Neural cell (in vitro differentiated cells): ENCODE data around the gene GPR65. TPM values are rescaled to one million over a fixed set of nuclear protein-coding genes. Genes with fewer than 3 reads are reported as not detected.

ENCODE experiments used
- H2AFZ ChIP-seq: fragments of 200-600, 300-800 bp; sonication (generic), shearing (Covaris generic); 2 replicates; pipeline ENCODE4 v1.6.0; 2014; ENCODE audit warnings: low read depth, mild to moderate bottlenecking, antibody characterized with exemption, low read length, moderate library complexity
- H3F3A ChIP-seq: fragments of 200-600 bp; shearing (Covaris generic); 2 replicates; pipeline ENCODE4 v1.6.1; 2016; ENCODE audit warnings: mild to moderate bottlenecking, moderate library complexity, mixed read lengths, antibody characterized with exemption, low read length; ENCODE audit not compliant: insufficient read depth, poor library complexity, severe bottlenecking
- H3K27ac ChIP-seq: fragments of 200-600, 300-800 bp; sonication (generic), shearing (Covaris generic); 2 replicates; pipeline ENCODE4 v1.5.1; 2014; ENCODE audit warnings: mild to moderate bottlenecking, low read length, moderate library complexity
- H3K27me3 ChIP-seq: fragments of 300-800, 200-600 bp; sonication (generic), shearing (Covaris generic); 2 replicates; pipeline ENCODE4 v1.6.0; 2014; ENCODE audit warnings: mild to moderate bottlenecking, low read depth, low read length, moderate library complexity; ENCODE audit not compliant: insufficient read depth
- H3K36me3 ChIP-seq: fragments of 300-800, 200-600 bp; sonication (generic), shearing (Covaris generic); 2 replicates; pipeline ENCODE4 v1.5.1; 2014; ENCODE audit warnings: mild to moderate bottlenecking, antibody characterized with exemption, low read length, moderate library complexity; ENCODE audit not compliant: insufficient read depth
- H3K4me2 ChIP-seq: fragments of 300-800, 200-600 bp; sonication (generic), shearing (Covaris generic); 2 replicates; pipeline ENCODE4 v1.6.0; 2014; ENCODE audit warnings: mild to moderate bottlenecking, low read length
- H3K4me3 ChIP-seq: fragments of 300-800, 200-600 bp; sonication (generic), shearing (Covaris generic); 2 replicates; pipeline ENCODE4 v1.5.1; 2014; ENCODE audit warnings: mild to moderate bottlenecking, low read length, moderate library complexity
- H3K79me2 ChIP-seq: fragments of 200-600 bp; shearing (Covaris generic); replicated peaks from 2 replicates; pipeline ENCODE4 v1.6.0; 2014; ENCODE audit warnings: mild to moderate bottlenecking, low read length, moderate library complexity; ENCODE audit not compliant: insufficient read depth
- H3K9ac ChIP-seq: fragments of 300-800, 200-600 bp; sonication (generic), shearing (Covaris generic); 2 replicates; pipeline ENCODE4 v1.6.1; 2016; ENCODE audit warnings: mild to moderate bottlenecking, low read length, mixed read lengths
- H3K9me2 ChIP-seq: fragments of 200-600 bp; shearing (Covaris generic); 2 replicates; pipeline ENCODE4 v1.6.1; 2016; ENCODE audit warnings: mild to moderate bottlenecking, low read length, mixed read lengths; ENCODE audit not compliant: insufficient read depth
- H3K9me3 ChIP-seq: fragments of 200-600, 300-800 bp; sonication (generic), shearing (Covaris generic); 2 replicates; pipeline ENCODE4 v1.6.1; 2016; ENCODE audit warnings: mild to moderate bottlenecking, mixed run types, low read length, moderate library complexity, mixed read lengths
- H4K20me1 ChIP-seq: fragments of 200-600 bp; shearing (Covaris generic); 2 replicates; pipeline ENCODE4 v1.6.1; 2016; ENCODE audit warnings: mild to moderate bottlenecking, mixed run types; ENCODE audit not compliant: insufficient read depth
- EP300 ChIP-seq: fragments of 450-650 bp; conservative IDR thresholded peaks from 2 replicates; pipeline ENCODE4 v1.6.1; 2014; ENCODE audit warnings: antibody characterized with exemption, mild to moderate bottlenecking, moderate library complexity; ENCODE audit not compliant: poor library complexity, severe bottlenecking
- EZH2 ChIP-seq: fragments of 200-600, 300-800 bp; shearing (Covaris generic), sonication (generic); IDR thresholded peaks from 2 replicates; pipeline ENCODE4 v1.6.1; 2014; ENCODE audit warnings: antibody characterized with exemption, low read length, borderline replicate concordance, mild to moderate bottlenecking; ENCODE audit not compliant: insufficient read depth, poor library complexity, severe bottlenecking
- MXI1 ChIP-seq: fragments of 450-650 bp; conservative IDR thresholded peaks from 2 replicates; pipeline ENCODE4 v1.6.1; 2014; ENCODE audit warnings: antibody characterized with exemption, mild to moderate bottlenecking; ENCODE audit not compliant: poor library complexity, severe bottlenecking
- POLR2AphosphoS5 ChIP-seq: IDR thresholded peaks from 2 replicates; pipeline ENCODE4 v1.6.1; 2012
- RAD21 ChIP-seq: fragments of 450-650 bp; conservative IDR thresholded peaks from 2 replicates; pipeline ENCODE4 v1.6.1; 2014; ENCODE audit warnings: antibody characterized with exemption, mild to moderate bottlenecking, moderate library complexity
- SMC3 ChIP-seq: fragments of 450-650 bp; conservative IDR thresholded peaks from 2 replicates; pipeline ENCODE4 v1.6.1; 2014; ENCODE audit warnings: antibody characterized with exemption, mild to moderate bottlenecking, moderate library complexity; ENCODE audit not compliant: poor library complexity
- TAF1 ChIP-seq: IDR thresholded peaks from 2 replicates; pipeline ENCODE4 v1.6.1; 2012; ENCODE audit warnings: low read depth
- polyA plus RNA-seq: library from polyadenylated mRNA; depleted of rRNA; stranded (reverse); fragments of >200 nt; gene quantifications from 2 replicates; pipeline ENCODE4 v1.2.3, GENCODE V29; 2014
- TF ChIP-seq, protein P1 (sequence below): fragments of 450-650 bp; IDR thresholded peaks from 2 replicates; pipeline ENCODE4 v1.5.1; 2014; ENCODE audit warnings: antibody characterized with exemption, mild to moderate bottlenecking, moderate library complexity; ENCODE audit not compliant: poor library complexity, severe bottlenecking
- TF ChIP-seq, protein P2 (sequence below): IDR thresholded peaks from 2 replicates; pipeline ENCODE4 v1.6.1; 2012; ENCODE audit warnings: borderline replicate concordance

GPR65 gene
- polyA plus RNA-seq, 1 donor from 2014 or later: not detected

DNA sequence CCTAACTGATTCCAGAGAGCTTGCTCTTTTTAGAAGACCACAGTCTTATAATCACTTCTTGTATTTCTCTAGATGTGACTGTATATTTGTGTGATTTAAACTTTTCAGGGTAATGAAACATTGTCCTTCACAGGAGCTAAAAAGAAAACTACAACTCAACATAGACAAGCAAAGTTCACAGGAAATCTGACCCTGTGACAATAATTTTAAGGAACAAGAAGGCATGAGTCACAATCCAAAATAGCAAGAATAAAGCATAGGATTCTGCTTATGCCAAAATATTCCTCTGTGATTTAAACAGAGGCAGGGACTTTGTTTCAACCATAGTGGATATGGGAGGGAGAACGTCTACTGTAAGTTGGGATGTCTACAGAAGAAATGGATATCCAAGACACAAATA is 44.3 kb downstream of the GPR65 start:
- TF ChIP-seq RAD21 (no peak), POLR2AphosphoS5 (no peak), EP300 (no peak), TAF1 (no peak), EZH2 (no peak), SMC3 (no peak), MXI1 (no peak)
- TF ChIP-seq, protein P1, sequence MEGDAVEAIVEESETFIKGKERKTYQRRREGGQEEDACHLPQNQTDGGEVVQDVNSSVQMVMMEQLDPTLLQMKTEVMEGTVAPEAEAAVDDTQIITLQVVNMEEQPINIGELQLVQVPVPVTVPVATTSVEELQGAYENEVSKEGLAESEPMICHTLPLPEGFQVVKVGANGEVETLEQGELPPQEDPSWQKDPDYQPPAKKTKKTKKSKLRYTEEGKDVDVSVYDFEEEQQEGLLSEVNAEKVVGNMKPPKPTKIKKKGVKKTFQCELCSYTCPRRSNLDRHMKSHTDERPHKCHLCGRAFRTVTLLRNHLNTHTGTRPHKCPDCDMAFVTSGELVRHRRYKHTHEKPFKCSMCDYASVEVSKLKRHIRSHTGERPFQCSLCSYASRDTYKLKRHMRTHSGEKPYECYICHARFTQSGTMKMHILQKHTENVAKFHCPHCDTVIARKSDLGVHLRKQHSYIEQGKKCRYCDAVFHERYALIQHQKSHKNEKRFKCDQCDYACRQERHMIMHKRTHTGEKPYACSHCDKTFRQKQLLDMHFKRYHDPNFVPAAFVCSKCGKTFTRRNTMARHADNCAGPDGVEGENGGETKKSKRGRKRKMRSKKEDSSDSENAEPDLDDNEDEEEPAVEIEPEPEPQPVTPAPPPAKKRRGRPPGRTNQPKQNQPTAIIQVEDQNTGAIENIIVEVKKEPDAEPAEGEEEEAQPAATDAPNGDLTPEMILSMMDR: no peak
- TF ChIP-seq, protein P2, sequence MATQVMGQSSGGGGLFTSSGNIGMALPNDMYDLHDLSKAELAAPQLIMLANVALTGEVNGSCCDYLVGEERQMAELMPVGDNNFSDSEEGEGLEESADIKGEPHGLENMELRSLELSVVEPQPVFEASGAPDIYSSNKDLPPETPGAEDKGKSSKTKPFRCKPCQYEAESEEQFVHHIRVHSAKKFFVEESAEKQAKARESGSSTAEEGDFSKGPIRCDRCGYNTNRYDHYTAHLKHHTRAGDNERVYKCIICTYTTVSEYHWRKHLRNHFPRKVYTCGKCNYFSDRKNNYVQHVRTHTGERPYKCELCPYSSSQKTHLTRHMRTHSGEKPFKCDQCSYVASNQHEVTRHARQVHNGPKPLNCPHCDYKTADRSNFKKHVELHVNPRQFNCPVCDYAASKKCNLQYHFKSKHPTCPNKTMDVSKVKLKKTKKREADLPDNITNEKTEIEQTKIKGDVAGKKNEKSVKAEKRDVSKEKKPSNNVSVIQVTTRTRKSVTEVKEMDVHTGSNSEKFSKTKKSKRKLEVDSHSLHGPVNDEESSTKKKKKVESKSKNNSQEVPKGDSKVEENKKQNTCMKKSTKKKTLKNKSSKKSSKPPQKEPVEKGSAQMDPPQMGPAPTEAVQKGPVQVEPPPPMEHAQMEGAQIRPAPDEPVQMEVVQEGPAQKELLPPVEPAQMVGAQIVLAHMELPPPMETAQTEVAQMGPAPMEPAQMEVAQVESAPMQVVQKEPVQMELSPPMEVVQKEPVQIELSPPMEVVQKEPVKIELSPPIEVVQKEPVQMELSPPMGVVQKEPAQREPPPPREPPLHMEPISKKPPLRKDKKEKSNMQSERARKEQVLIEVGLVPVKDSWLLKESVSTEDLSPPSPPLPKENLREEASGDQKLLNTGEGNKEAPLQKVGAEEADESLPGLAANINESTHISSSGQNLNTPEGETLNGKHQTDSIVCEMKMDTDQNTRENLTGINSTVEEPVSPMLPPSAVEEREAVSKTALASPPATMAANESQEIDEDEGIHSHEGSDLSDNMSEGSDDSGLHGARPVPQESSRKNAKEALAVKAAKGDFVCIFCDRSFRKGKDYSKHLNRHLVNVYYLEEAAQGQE: no peak
- no peaks in the 10 kb centered on the region for H3K9me2 ChIP-seq
- H3K27ac ChIP-seq: no peak overlapping the region
- no peak overlapping the region for H3K4me2 ChIP-seq
- no peaks in the 10 kb centered on the region for H3F3A ChIP-seq
- no peaks in the 10 kb centered on the region for H3K79me2 ChIP-seq
- no peaks in the 10 kb centered on the region for H3K9me3 ChIP-seq
- H3K9ac ChIP-seq: no peak overlapping the region
- no peak overlapping the region for H2AFZ ChIP-seq
- H4K20me1 ChIP-seq: no peaks in the 10 kb centered on the region
- H3K27me3 ChIP-seq: no peaks in the 10 kb centered on the region
- no peak overlapping the region for H3K4me3 ChIP-seq
- H3K36me3 ChIP-seq: no peaks in the 10 kb centered on the region

DNA sequence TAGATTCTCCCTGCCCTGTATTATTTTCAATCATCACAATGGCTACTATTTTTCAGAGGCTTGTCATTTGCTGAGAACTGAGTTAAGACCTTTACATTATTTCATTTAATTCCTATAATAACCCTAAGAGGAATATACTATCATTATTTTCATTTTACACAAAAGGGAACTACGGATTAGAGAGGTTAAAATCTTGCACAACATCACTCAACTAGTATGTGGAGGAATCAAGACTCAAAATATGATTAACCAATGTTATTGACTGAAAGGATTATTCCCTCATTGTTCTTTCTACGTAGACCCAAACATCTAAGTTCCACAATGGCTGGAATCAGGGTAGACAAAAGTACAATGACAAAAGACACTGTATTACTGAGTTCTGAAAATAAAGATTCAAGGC is 45.0 kb downstream of the GPR65 start:
- Histone ChIP-seq H4K20me1 (no peaks in the 10 kb centered on the region), H3K9me3 (no peaks in the 10 kb centered on the region), H3K27ac (no peak overlapping the region), H3K27me3 (no peaks in the 10 kb centered on the region), H3F3A (no peaks in the 10 kb centered on the region), H3K4me3 (no peak overlapping the region), H3K79me2 (no peaks in the 10 kb centered on the region), H3K9ac (no peak overlapping the region), H3K36me3 (no peaks in the 10 kb centered on the region), H2AFZ (no peak overlapping the region), H3K9me2 (no peaks in the 10 kb centered on the region), H3K4me2 (no peak overlapping the region)
- TF ChIP-seq EP300 (no peak), SMC3 (no peak)
- TF ChIP-seq, protein P2: no peak
